ENCODE data around the gene NPNT.
A peak's percentile ranks its signal among the peaks of the same experiment; 100 is the strongest.

Gene NPNT

DNA sequence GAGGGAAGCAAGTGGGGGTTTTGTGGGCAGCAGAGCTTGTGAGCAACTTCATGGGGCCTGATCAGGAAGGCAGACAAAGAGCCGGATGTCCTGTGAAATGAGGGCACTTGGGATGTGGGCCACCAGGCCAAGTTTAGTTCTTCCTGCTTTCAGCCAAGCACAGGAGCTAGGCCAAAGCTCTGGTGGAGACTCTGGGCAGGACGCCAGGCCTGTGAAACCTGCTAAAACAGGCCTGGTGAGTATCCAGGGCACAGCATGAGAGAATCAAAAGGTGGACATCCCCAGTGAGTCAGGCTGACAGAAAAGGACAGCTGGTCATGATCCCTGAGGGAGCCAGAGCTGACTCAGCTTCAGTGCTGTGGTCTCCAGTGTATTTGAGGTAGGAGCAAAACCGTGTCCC lies 95.7 kb downstream of the NPNT start:
- Histone ChIP-seq H3K4me2 (ENCODE audit: low read depth, low read length, poor library complexity, severe bottlenecking) (no peak overlapping the region), H3K36me3 (ENCODE audit: insufficient read depth, low read length) (no peaks in the 10 kb centered on the region)

DNA sequence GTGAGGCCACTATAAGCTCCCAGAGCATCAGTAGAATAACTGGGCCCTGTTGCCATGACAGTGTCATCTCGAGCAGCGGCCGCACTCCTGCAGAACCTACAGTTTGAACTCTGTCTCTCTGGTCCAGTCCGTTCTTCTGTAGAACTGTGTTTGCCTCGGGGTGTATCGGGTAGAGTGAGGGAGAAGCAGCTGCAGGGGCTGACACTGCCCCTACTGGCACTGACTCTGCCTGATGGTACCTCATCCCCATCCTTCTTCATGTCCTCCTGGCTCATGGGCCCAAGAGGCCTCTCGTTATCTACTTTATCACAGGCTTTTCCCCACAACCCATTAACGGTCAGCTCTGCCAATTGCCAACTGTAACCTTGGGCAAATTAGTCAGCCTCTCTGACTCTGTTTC lies 96.5 kb downstream of the NPNT start:
- Histone ChIP-seq H4K20me1 (ENCODE audit: insufficient read depth, low read length, poor library complexity, severe bottlenecking) (no peaks in the 10 kb centered on the region), H3K27me3 (ENCODE audit: insufficient read depth, low read length, poor library complexity, severe bottlenecking) (no peaks in the 10 kb centered on the region), H3K4me1 (ENCODE audit: insufficient read depth, low read length, poor library complexity, severe bottlenecking) (peaks cover 4% of the 10 kb centered on the region), H3K36me3 (ENCODE audit: insufficient read depth, low read length) (no peaks in the 10 kb centered on the region), H3K79me2 (ENCODE audit: insufficient read depth, low read length) (no peaks in the 10 kb centered on the region), H3K9me2 (replicated peaks; ENCODE audit: low read depth, low read length) (no peaks in the 10 kb centered on the region), H3K4me2 (ENCODE audit: low read depth, low read length, poor library complexity, severe bottlenecking) (no peak overlapping the region), H2AFZ (ENCODE audit: low read length) (no peak overlapping the region), H3K4me3 (ENCODE audit: low read length, poor library complexity, severe bottlenecking) (no peak overlapping the region), H3F3A (ENCODE audit: low read depth) (no peaks in the 10 kb centered on the region), H3K9ac (ENCODE audit: low read depth, low read length, poor library complexity, severe bottlenecking) (no peak overlapping the region), H3K9me3 (ENCODE audit: insufficient read depth, low read depth, low read length) (no peaks in the 10 kb centered on the region)
- no peak for TF ChIP-seq EZH2phosphoT487 (IDR thresholded peaks at IDR 0.05; ENCODE audit: borderline replicate concordance)
- TF ChIP-seq, protein P1, sequence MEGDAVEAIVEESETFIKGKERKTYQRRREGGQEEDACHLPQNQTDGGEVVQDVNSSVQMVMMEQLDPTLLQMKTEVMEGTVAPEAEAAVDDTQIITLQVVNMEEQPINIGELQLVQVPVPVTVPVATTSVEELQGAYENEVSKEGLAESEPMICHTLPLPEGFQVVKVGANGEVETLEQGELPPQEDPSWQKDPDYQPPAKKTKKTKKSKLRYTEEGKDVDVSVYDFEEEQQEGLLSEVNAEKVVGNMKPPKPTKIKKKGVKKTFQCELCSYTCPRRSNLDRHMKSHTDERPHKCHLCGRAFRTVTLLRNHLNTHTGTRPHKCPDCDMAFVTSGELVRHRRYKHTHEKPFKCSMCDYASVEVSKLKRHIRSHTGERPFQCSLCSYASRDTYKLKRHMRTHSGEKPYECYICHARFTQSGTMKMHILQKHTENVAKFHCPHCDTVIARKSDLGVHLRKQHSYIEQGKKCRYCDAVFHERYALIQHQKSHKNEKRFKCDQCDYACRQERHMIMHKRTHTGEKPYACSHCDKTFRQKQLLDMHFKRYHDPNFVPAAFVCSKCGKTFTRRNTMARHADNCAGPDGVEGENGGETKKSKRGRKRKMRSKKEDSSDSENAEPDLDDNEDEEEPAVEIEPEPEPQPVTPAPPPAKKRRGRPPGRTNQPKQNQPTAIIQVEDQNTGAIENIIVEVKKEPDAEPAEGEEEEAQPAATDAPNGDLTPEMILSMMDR (conservative IDR thresholded peaks at IDR 0.05; ENCODE audit: low read length): 0 out of 2 replicates have a peak, but pooled peaks have one; percentile 20

More for the DNA sequence above, 95.7 kb downstream of the NPNT start:
- H3K4me3 ChIP-seq (ENCODE audit: low read length, poor library complexity, severe bottlenecking): no peak overlapping the region
- H3K79me2 ChIP-seq (ENCODE audit: insufficient read depth, low read length): no peaks in the 10 kb centered on the region
- H3F3A ChIP-seq (ENCODE audit: low read depth): no peaks in the 10 kb centered on the region
- H3K27me3 ChIP-seq (ENCODE audit: insufficient read depth, low read length, poor library complexity, severe bottlenecking): no peaks in the 10 kb centered on the region
- H3K9me2 ChIP-seq (replicated peaks; ENCODE audit: low read depth, low read length): no peaks in the 10 kb centered on the region
- H3K4me1 ChIP-seq (ENCODE audit: insufficient read depth, low read length, poor library complexity, severe bottlenecking): peaks cover 4% of the 10 kb centered on the region
- no peak overlapping the region for H3K9ac ChIP-seq (ENCODE audit: low read depth, low read length, poor library complexity, severe bottlenecking)
- TF ChIP-seq, protein P1 (conservative IDR thresholded peaks at IDR 0.05; ENCODE audit: low read length): no peak
- no peak for TF ChIP-seq EZH2phosphoT487 (IDR thresholded peaks at IDR 0.05; ENCODE audit: borderline replicate concordance)
- no peak overlapping the region for H2AFZ ChIP-seq (ENCODE audit: low read length)
- H3K9me3 ChIP-seq (ENCODE audit: insufficient read depth, low read depth, low read length): no peaks in the 10 kb centered on the region
- H4K20me1 ChIP-seq (ENCODE audit: insufficient read depth, low read length, poor library complexity, severe bottlenecking): no peaks in the 10 kb centered on the region

DNA sequence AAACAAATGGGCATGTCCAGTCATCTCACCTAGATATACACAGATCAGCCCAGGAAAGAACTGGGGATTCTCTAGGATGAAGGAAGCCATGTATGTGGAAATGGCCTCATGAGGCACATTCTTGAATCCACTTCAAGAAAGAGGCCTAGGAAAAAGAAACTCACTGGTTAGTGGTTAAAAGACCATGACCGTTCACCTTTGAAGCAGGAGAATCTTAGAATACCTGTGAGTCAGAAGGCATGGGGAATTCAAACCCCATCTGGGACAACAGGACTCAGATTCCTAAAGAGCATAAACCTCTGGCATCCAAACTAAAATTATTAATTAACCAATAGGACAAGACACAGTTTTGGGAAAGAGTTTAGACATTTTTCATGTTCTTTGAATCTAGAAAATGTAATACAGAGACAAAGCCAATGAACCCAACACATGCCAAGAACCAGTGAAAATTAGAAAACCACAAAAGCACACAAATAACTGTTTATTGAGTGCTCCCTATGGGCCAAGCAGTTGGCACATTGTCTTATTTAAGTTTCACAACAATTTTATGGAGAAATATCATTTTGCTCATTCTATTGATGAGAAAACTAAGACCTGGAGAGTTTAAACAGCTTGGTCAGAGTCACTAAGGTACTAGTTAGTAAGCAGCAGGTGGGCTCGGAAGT lies 97.5 kb downstream of the NPNT start:
- H2AFZ ChIP-seq (ENCODE audit: low read length): no peak overlapping the region
- peaks cover 4% of the 10 kb centered on the region for H3K4me1 ChIP-seq (ENCODE audit: insufficient read depth, low read length, poor library complexity, severe bottlenecking)
- H3K9ac ChIP-seq (ENCODE audit: low read depth, low read length, poor library complexity, severe bottlenecking): no peak overlapping the region
- H3K27me3 ChIP-seq (ENCODE audit: insufficient read depth, low read length, poor library complexity, severe bottlenecking): no peaks in the 10 kb centered on the region
- no peak overlapping the region for H3K4me3 ChIP-seq (ENCODE audit: low read length, poor library complexity, severe bottlenecking)
- H3K9me3 ChIP-seq (ENCODE audit: insufficient read depth, low read depth, low read length): no peaks in the 10 kb centered on the region
- H3K9me2 ChIP-seq (replicated peaks; ENCODE audit: low read depth, low read length): no peaks in the 10 kb centered on the region
- no peak overlapping the region for H3K4me2 ChIP-seq (ENCODE audit: low read depth, low read length, poor library complexity, severe bottlenecking)
- TF ChIP-seq, protein P1 (conservative IDR thresholded peaks at IDR 0.05; ENCODE audit: low read length): no peak
- TF ChIP-seq EZH2phosphoT487 (IDR thresholded peaks at IDR 0.05; ENCODE audit: borderline replicate concordance): no peak
- no peaks in the 10 kb centered on the region for H3F3A ChIP-seq (ENCODE audit: low read depth)
- H4K20me1 ChIP-seq (ENCODE audit: insufficient read depth, low read length, poor library complexity, severe bottlenecking): no peaks in the 10 kb centered on the region
- no peaks in the 10 kb centered on the region for H3K36me3 ChIP-seq (ENCODE audit: insufficient read depth, low read length)
- H3K79me2 ChIP-seq (ENCODE audit: insufficient read depth, low read length): no peaks in the 10 kb centered on the region

All from Loucy (cell line).